ENCODE measurements around the gene PTMS.

Gene PTMS

GRCh38 chr12:6784296-6784695, 18.1 kb downstream of the PTMS start:
- no peak for TF ChIP-seq CTCF (IDR thresholded peaks at IDR 0.05; ENCODE audit: low read depth, low read length)
- no peak for DNase-seq (ENCODE audit: extremely low read depth, low read depth)

- no peak for TF ChIP-seq CTCF (IDR thresholded peaks at IDR 0.05; ENCODE audit: low read depth, low read length)
- no peak for DNase-seq (ENCODE audit: extremely low read depth, low read depth)
Measured at GRCh38 chr12:6784761-6785160, 18.6 kb downstream of the PTMS start.

DNA sequence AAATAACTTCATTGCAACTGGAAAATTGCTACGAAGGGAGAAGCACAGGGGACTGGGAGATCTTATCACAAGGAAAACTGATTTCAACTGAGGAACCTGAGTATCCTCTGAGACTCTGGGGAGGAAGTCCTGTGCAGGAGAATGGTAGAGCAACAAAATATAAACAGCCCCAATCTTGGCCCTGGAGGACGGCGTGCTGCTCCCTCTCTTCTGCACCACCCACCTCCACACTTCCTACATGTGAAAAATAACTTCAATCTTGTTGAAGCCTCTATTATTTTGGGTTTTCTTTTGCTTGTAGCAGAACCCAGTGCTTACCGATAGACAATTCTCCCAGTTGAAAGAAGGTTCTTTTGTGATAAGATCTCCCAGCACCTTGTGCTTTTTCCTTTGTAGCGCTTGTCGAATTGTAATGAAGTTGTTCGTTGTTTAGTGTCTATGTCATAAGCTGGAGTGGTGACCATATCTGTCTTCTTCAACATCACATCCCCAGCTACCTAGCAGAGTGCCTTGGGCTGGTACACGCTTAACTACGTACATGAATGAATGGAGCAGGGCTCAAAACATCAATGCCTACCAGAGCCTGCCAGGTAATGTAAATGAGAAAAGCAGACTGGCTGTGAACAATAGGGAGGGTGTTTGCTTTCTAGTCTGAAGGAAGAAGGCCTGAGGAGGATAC, 20.4 kb downstream of the PTMS start:
- no peak for TF ChIP-seq CTCF (IDR thresholded peaks at IDR 0.05; ENCODE audit: low read depth, low read length)
- DNase-seq (ENCODE audit: extremely low read depth, low read depth) = no peak

GRCh38 chr12:6787309-6787708, 21.1 kb downstream of the PTMS start:
- no peak for TF ChIP-seq CTCF (IDR thresholded peaks at IDR 0.05; ENCODE audit: low read depth, low read length)

DNA sequence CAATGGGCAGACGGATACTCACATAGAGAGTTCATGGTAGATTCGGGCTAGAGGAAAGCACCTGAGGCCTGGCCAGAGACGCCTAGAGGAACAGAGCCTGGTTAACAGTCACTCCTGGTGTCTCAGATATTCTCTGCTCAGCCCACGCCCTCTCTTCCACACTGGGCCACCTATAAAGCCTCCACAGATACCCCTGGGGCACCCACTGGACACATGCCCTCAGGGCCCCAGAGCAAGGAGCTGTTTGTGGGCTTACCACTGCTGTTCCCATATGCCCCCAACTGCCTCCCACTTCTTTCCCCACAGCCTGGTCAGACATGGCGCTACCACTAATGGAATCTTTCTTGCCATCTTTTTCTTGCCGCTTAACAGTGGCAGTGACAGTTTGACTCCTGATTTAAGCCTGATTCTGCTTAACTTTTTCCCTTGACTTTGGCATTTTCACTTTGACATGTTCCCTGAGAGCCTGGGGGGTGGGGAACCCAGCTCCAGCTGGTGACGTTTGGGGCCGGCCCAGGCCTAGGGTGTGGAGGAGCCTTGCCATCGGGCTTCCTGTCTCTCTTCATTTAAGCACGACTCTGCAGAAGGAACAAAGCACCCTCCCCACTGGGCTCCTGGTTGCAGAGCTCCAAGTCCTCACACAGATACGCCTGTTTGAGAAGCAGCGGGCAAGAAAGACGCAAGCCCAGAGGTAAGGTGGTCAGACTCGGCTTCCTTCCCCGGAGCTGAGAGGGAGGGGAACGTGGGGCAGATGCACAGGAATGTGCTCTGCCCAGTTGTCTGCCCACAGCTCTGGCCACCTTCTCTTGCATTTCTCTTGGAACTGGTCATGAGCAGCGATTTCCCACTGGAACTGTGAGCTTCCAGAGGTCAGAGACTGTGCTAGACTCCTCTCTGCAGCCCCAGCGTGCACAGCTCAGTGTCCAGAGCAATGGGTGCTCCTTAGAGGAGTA, 23.1 kb downstream of the PTMS start, which contains the start of gene CD4:
TSS of gene CD4 (plus strand) at position 557 of the 953 bp plus-strand sequence. CDS start 10,611 bp downstream, outside the sequence.
- DNase-seq (ENCODE audit: extremely low read depth, low read depth) = no peak
- TF ChIP-seq CTCF (IDR thresholded peaks at IDR 0.05; ENCODE audit: low read depth, low read length) = no peak

More at GRCh38 chr12:6787309-6787708, 21.1 kb downstream of the PTMS start:
- no peak for DNase-seq (ENCODE audit: extremely low read depth, low read depth)

GRCh38 chr12:6790496-6791150, 24.5 kb downstream of the PTMS start:
- TF ChIP-seq CTCF (IDR thresholded peaks at IDR 0.05; ENCODE audit: low read depth, low read length) = no peak

More at GRCh38 chr12:6790496-6791150, 24.5 kb downstream of the PTMS start:
- DNase-seq (ENCODE audit: extremely low read depth, low read depth) = no peak

Data from AG09319 (cell line).